BJ (cell line): ENCODE data around the gene RTKN2. TPM values are rescaled to one million over a fixed set of nuclear protein-coding genes. Genes with fewer than 3 reads are reported as not detected.

Source experiments
- CTCF ChIA-PET: fragments of 350-600 bp; formaldehyde crosslinking; extraction: SDS; loops from one replicate; lab custom pipeline; 2021; ENCODE audit warnings: antibody characterized with exemption, inconsistent platforms; lab: Yijun Ruan, JAX
- POLR2A ChIA-PET: fragments of 300-600 bp; sonication (Branson Sonifier 250); formaldehyde crosslinking; extraction: SDS; loops from one replicate; lab custom pipeline; 2021; ENCODE audit warnings: antibody characterized with exemption; lab: Charles Lee
- DNase-seq: peaks from one replicate; pipeline ENCODE4 v3.0.0-alpha.2; 2011; ENCODE audit warnings: low read depth
- H3K27me3 ChIP-seq: 2 replicates; pipeline ENCODE4 v1.6.0; 2011; ENCODE audit warnings: low read length; ENCODE audit not compliant: control insufficient read depth, insufficient read depth
- H3K36me3 ChIP-seq: 2 replicates; pipeline ENCODE4 v1.5.1; 2011; ENCODE audit warnings: low read length; ENCODE audit not compliant: control insufficient read depth, insufficient read depth
- H3K4me3 ChIP-seq: 2 replicates; pipeline ENCODE4 v1.5.1; 2011; ENCODE audit warnings: low read depth, mild to moderate bottlenecking, control low read depth, low read length
- polyA plus RNA-seq: library from polyadenylated mRNA; depleted of rRNA; stranded (reverse); fragments of >200 nt; gene quantifications from 2 replicates; pipeline ENCODE4 v1.2.3, GENCODE V29; 2011
- TF ChIP-seq, protein P1 (sequence below): IDR thresholded peaks from 2 replicates; pipeline ENCODE4 v1.5.1; 2011; ENCODE audit warnings: low read depth, mild to moderate bottlenecking, control low read depth, inconsistent platforms, low read length, moderate library complexity; ENCODE audit not compliant: insufficient read depth

The RTKN2 gene
- polyA plus RNA-seq, 1 experiment: 1.5 TPM

DNA sequence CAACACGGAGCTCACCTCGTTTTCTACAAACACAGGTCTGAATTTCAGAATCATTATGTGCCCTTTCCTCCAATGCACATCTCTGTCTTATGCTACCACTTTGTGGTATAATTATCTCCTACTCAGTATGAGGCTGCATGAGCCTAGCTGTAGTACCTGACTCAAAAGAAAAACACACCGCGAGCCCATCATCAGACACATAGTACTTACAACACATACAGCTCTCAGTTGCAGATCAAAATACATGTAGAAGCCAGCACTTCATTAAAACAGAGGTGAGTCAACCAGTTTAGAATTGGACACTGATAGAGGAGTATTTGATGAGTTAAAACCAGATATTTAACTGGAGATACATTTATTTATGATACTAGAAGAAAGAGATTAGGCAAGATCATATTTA is 1.4 kb upstream of the RTKN2 start:
- no peak overlapping the region for H3K4me3 ChIP-seq
- TF ChIP-seq, protein P1, sequence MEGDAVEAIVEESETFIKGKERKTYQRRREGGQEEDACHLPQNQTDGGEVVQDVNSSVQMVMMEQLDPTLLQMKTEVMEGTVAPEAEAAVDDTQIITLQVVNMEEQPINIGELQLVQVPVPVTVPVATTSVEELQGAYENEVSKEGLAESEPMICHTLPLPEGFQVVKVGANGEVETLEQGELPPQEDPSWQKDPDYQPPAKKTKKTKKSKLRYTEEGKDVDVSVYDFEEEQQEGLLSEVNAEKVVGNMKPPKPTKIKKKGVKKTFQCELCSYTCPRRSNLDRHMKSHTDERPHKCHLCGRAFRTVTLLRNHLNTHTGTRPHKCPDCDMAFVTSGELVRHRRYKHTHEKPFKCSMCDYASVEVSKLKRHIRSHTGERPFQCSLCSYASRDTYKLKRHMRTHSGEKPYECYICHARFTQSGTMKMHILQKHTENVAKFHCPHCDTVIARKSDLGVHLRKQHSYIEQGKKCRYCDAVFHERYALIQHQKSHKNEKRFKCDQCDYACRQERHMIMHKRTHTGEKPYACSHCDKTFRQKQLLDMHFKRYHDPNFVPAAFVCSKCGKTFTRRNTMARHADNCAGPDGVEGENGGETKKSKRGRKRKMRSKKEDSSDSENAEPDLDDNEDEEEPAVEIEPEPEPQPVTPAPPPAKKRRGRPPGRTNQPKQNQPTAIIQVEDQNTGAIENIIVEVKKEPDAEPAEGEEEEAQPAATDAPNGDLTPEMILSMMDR: no peak
- DNase-seq: no peak
- no peaks in the 10 kb centered on the region; the same call in 1 of the 2 replicates for H3K27me3 ChIP-seq
- H3K36me3 ChIP-seq: no peaks in the 10 kb centered on the region
- POLR2A ChIA-PET: no interaction called here
- CTCF ChIA-PET: no interaction called here

DNA sequence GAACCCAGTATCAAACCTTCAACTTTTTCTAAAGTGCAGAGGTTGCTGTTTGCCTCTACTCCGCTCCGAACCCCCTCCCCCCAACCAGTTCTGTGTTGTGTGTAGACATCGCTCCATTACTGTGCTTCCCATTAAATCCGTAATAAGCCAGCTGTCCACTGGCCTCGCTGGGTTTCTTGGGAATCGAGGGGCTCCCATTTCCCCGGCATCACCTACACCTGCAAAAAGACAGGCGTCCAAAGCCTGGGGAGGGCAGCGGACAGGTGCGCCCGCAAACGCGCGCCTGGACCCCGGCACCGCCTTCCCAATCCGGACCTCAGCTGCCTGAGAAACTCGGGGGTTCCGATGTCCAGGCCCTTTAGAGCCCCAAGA is 631 bp downstream of the RTKN2 start:
- Histone ChIP-seq H3K36me3 (no peaks in the 10 kb centered on the region), H3K4me3 (peak overlapping the region; percentile 70), H3K27me3 (no peaks in the 10 kb centered on the region; the same call in 1 of the 2 replicates)
- TF ChIP-seq, protein P1: no peak
- CTCF ChIA-PET: no interaction called here
- no peak for DNase-seq
- POLR2A ChIA-PET: no interaction called here

DNA sequence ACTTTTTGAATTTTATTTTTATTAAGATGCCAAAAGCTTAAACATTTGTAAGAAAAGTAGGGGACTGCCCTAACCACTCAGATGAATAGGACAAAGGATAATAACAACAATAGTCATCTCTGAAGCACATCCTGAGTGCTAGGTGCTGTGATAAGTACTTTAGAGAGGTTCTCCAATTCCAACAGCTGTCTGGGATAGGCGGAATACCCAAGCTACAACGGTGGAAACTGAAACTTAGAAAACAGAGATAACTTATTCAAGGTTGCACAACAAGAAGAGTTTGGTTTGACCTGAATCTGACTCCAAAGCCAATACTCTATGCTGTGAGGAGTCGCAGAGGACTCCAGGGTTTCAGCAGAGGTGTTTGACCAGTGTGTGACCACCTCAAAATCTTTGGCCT is 2.0 kb downstream of the RTKN2 start:
- POLR2A ChIA-PET: no interaction called here
- H3K27me3 ChIP-seq: no peaks in the 10 kb centered on the region; the same call in 1 of the 2 replicates
- no peak for DNase-seq
- TF ChIP-seq, protein P1: no peak
- CTCF ChIA-PET: interaction anchor here (0.9 to 1.1 kb wide), 2 partner anchors 172 to 218 kb away, joined by 3 read pairs; no protein-coding TSS in a partner anchor
- H3K36me3 ChIP-seq: no peaks in the 10 kb centered on the region
- H3K4me3 ChIP-seq: no peak overlapping the region

DNA sequence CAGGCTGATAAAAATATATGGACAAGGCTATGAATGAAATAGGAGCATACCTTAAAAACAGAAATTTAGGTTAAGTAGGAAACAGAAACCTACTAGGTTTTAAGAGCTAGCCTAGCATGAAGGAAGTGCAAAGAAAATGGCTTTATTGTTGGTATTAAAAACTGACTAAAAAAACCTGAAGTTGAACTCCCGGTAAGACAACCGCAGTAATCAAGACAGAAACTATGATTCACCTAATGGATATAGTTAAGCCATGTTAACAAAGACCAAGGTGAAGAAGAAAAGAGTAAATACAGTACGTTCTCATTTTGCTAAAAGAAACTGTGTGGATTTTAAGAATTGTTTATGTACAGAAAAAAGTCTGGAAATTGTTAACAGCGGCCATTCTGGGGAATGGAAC is 2.5 kb downstream of the RTKN2 start:
- Histone ChIP-seq H3K4me3 (no peak overlapping the region), H3K36me3 (no peaks in the 10 kb centered on the region), H3K27me3 (no peaks in the 10 kb centered on the region; the same call in 1 of the 2 replicates)
- DNase-seq: no peak
- ChIA-PET CTCF (interaction anchor here (0.9 to 1.1 kb wide), 3 partner anchors 53 to 217 kb away, joined by 3 read pairs; no protein-coding TSS in a partner anchor), POLR2A (no interaction called here)
- TF ChIP-seq, protein P1: no peak

DNA sequence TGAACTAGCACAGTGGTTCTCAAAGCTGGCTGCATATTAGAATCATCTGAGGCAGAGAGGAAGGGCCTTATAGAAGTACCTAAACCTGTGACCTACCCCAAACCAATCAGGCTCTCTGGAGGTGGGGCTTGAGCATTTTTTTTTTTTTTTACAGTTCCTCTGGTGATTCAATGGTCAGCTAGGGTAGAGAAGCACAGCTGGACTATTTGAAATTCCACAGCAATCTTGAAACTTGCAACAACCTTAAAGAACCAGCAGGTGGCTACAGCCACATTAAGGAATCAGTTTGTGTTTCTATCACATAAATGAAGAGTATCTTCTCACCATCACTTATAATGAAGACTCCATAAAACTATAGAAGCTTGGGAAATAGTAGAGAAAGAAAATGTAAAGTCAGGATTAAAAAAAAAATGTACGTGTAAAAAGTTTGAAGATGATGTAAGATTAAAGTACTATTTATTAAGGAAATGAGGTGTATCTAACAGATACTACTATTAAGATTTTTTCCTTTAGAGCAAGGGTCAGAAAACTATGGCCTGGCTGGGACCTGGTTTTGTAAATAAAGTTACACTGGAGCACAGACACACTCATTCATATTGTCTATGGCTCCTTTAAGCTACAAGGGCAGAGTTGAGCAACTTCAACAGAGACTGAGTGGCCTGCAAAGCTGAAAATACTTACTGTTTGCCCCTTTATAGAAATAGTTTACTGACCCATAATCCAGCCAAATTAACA is 3.8 kb downstream of the RTKN2 start:
- TF ChIP-seq, protein P1: peak; percentile 62
- no peaks in the 10 kb centered on the region; the same call in 1 of the 2 replicates for H3K27me3 ChIP-seq
- H3K36me3 ChIP-seq: no peaks in the 10 kb centered on the region
- no peak overlapping the region for H3K4me3 ChIP-seq
- CTCF ChIA-PET: interaction anchor here (0.6 to 2.0 kb wide), 20 partner anchors 13 to 1124 kb away, joined by 3 to 18 read pairs (median 3); no protein-coding TSS in a partner anchor
- DNase-seq: peak; percentile 76
- POLR2A ChIA-PET: no interaction called here
